HEK293 (cell line): Measurements from ENCODE around the gene AIFM3.
"Not testable (repeated sequence)": the region's sequence is repeated elsewhere in the genome, so short reads cannot be mapped to it uniquely, and the experiment has no call there.

Experiments used
- CTCF ChIP-seq: fragments of 450-650 bp; formaldehyde crosslinking; IDR thresholded peaks from 2 replicates; pipeline ENCODE4 v1.5.1; 2016; ENCODE audit warnings: missing biosample characterization, missing genetic modification characterization
- PRDM1 ChIP-seq: fragments of 450-650 bp; formaldehyde crosslinking; IDR thresholded peaks from 2 replicates; pipeline ENCODE4; 2016; ENCODE audit warnings: missing biosample characterization, missing genetic modification characterization
- SALL2 ChIP-seq: fragments of 450-650 bp; formaldehyde crosslinking; IDR thresholded peaks from 2 replicates; pipeline ENCODE4 v1.5.0; 2017; ENCODE audit warnings: missing biosample characterization, mild to moderate bottlenecking, missing genetic modification characterization, borderline replicate concordance
- ZFP3 ChIP-seq: fragments of 450-650 bp; formaldehyde crosslinking; IDR thresholded peaks from 2 replicates; pipeline ENCODE4 v1.5.1; 2016; ENCODE audit warnings: low read depth, missing biosample characterization, missing genetic modification characterization
- ZNF157 ChIP-seq: fragments of 450-650 bp; formaldehyde crosslinking; IDR thresholded peaks from 2 replicates; pipeline ENCODE4 v1.5.1; 2016; ENCODE audit warnings: missing biosample characterization, missing genetic modification characterization
- ZNF202 ChIP-seq: fragments of 450-650 bp; formaldehyde crosslinking; IDR thresholded peaks from 2 replicates; pipeline ENCODE4 v1.5.1; 2016; ENCODE audit warnings: missing biosample characterization, missing genetic modification characterization, borderline replicate concordance
- ZNF501 ChIP-seq: fragments of 450-650 bp; formaldehyde crosslinking; IDR thresholded peaks from 2 replicates; pipeline ENCODE4 v1.5.1; 2016; ENCODE audit warnings: missing biosample characterization, missing genetic modification characterization
- ZNF677 ChIP-seq: fragments of 450-650 bp; IDR thresholded peaks from 2 replicates; pipeline ENCODE4 v1.5.0; 2018; ENCODE audit warnings: missing biosample characterization, mild to moderate bottlenecking, missing genetic modification characterization, moderate library complexity
- ZNF768 ChIP-seq: fragments of 450-650 bp; formaldehyde crosslinking; IDR thresholded peaks from 2 replicates; pipeline ENCODE4 v1.5.1; 2018; ENCODE audit warnings: missing biosample characterization, mild to moderate bottlenecking, missing genetic modification characterization

- TF ChIP-seq ZNF677 (tag by site-specific recombination); CTCF (tag by site-specific recombination); PRDM1; ZFP3 (tag by site-specific recombination); ZNF768 (tag by site-specific recombination); ZNF501; SALL2 (tag by site-specific recombination); ZNF157; ZNF202: not testable (repeated sequence)
These were observed 31.1 kb upstream of the AIFM3 start for GRCh38 chr22:20935780-20936539.
